ENCODE measurements around the gene TSPY9. TPM values are rescaled to one million over a fixed set of nuclear protein-coding genes. Genes with fewer than 3 reads are reported as not detected.
"Not testable (repeated sequence)": the region's sequence is repeated elsewhere in the genome, so short reads cannot be mapped to it uniquely, and the experiment has no call there.

Gene TSPY9, protein sequence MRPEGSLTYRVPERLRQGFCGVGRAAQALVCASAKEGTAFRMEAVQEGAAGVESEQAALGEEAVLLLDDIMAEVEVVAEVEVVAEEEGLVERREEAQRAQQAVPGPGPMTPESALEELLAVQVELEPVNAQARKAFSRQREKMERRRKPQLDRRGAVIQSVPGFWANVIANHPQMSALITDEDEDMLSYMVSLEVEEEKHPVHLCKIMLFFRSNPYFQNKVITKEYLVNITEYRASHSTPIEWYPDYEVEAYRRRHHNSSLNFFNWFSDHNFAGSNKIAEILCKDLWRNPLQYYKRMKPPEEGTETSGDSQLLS
- total RNA-seq, result not detected

DNA sequence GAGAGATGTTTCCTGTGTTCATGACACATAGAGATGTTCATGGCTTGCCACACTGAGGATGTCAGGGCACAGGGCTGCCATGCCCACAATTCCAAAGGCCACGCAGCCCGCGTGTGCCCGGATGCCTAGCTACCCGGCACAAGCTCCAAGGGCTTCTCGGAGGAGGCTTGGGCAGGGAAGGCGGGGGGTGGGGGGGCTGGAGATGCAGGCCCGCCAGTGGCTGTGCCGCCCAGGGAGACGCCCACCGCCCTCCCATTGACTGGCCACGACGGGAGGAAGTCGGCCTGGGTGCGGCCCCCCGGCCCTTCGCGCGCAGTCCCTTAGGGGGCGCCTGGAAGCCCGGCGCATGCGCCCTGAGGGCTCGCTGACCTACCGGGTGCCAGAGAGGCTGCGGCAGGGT lies at the start of gene TSPY9:
Gene TSPY9, plus strand, starts transcription at position 301 of the 400 bp plus-strand sequence. Its CDS starts 46 bp downstream, at position 347.
- H3K4me1 ChIP-seq; H3K36me3 ChIP-seq; H3K27me3 ChIP-seq; DNase-seq (ENCODE audit: low spot score in 2 of 2); H3K9me3 ChIP-seq; H3K27ac ChIP-seq; H3K4me3 ChIP-seq: not testable (repeated sequence)
- WGBS, 2 donors, result no CpG with 5 or more reads among the region's 26 CpGs

DNA sequence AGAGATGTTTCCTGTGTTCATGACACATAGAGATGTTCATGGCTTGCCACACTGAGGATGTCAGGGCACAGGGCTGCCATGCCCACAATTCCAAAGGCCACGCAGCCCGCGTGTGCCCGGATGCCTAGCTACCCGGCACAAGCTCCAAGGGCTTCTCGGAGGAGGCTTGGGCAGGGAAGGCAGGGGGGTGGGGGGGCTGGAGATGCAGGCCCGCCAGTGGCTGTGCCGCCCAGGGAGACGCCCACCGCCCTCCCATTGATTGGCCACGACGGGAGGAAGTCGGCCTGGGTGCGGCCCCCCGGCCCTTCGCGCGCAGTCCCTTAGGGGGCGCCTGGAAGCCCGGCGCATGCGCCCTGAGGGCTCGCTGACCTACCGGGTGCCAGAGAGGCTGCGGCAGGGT lies 20.4 kb upstream of the TSPY9 start, which contains the start of gene TSPY1:
Gene TSPY1, plus strand, starts transcription at position 301 of the 400 bp plus-strand sequence. Its CDS starts 46 bp downstream, at position 347.
- not testable (repeated sequence) for H3K9me3 ChIP-seq; H3K27ac ChIP-seq; H3K4me3 ChIP-seq; DNase-seq (ENCODE audit: low spot score in 2 of 2); H3K4me1 ChIP-seq; H3K27me3 ChIP-seq; H3K36me3 ChIP-seq
- WGBS, 2 donors, result no CpG with 5 or more reads among the region's 25 CpGs

DNA sequence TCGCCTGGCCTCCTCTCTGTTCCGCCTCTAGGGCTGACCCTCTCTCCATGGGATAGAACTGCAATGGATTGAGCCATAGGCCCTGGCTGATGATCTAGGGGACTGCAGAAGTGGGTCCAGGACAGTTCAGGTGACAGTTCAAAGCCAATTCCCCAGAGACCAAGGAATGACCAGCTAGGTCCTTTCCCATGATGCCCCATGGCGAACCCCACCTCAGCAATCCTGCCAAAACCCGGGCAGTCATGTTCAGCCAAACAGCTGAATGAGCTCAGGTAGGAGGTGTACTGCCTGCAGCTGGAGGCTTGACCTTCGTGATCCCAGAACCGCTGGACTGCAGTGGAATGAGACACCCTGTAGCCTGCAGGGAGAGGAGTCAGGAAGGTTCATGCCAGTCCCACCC lies 17.3 kb downstream of the TSPY9 start:
- not testable (repeated sequence) for H3K27ac ChIP-seq; H3K27me3 ChIP-seq; H3K36me3 ChIP-seq; DNase-seq (ENCODE audit: low spot score in 2 of 2); H3K4me1 ChIP-seq; H3K4me3 ChIP-seq; H3K9me3 ChIP-seq
- WGBS, 2 donors, result 81% methylated on average over 2 of the region's 6 CpGs; no CpG with 5 or more reads in 1 of the 2 donors

DNA sequence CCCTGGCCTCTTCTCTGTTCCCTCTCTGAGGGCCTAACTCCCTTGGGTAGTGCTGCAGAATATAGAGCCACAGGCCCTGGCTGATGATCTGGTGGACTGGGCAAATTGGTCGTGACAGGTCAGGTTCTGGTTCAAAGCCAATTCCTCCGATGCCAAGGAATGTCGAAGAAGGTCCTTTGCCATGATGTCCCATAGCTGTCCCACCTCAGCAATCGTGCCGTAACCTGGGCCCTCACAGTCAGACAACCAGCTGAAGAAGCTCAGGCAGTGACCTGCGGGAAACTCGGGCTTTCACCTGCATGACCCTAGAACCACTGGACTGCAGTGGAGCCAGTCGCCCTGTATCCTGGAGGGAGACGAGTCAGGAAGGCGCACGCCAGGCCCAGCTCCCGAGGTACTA lies 29.2 kb downstream of the TSPY9 start:
- H3K36me3 ChIP-seq; DNase-seq (ENCODE audit: low spot score in 2 of 2); H3K4me3 ChIP-seq; H3K27me3 ChIP-seq; H3K9me3 ChIP-seq; H3K4me1 ChIP-seq; H3K27ac ChIP-seq: not testable (repeated sequence)
- 80% methylated on average over 3 of the region's 12 CpGs; no CpG with 5 or more reads in 1 of the 2 donors for WGBS, 2 donors

- H3K36me3 ChIP-seq; H3K9me3 ChIP-seq; H3K4me3 ChIP-seq; H3K27me3 ChIP-seq; H3K27ac ChIP-seq; H3K4me1 ChIP-seq; DNase-seq (ENCODE audit: low spot score in 2 of 2): not testable (repeated sequence)
- no CpG with 5 or more reads among the region's 26 CpGs for WGBS, 2 donors
Measured at GRCh38 chrY:9527580-9527979, 40.5 kb downstream of the TSPY9 start, which contains the start of gene TSPY10. TSPY10 (plus strand) TSS chrY:9527880; CDS start chrY:9527926, 46 bp downstream.

Other genes with a start within 250 kb of the TSPY9 start
- gene TSPY4, start 149.8 kb upstream of the TSPY9 start, total RNA-seq, result not detected
- not detected for gene TSPY8, start 129.5 kb upstream of the TSPY9 start, total RNA-seq
- gene TSPY3, start 88.8 kb upstream of the TSPY9 start, total RNA-seq, result not detected
- not detected for gene TSPY1, start 20.3 kb upstream of the TSPY9 start, total RNA-seq
- gene TSPY10, start 40.6 kb downstream of the TSPY9 start, total RNA-seq, result not detected